ENCODE results near the gene ELMO2. TPM values are rescaled to one million over a fixed set of nuclear protein-coding genes. Genes with fewer than 3 reads are reported as not detected.

ELMO2 gene
- total and polyA plus RNA-seq, 9 of the 15 experiments (the other 6 are each of a cell fraction or from before 2014, with no cell fraction given) = 7.5 to 21.5 (median 15.9) TPM

GRCh38 chr20:46423342-46423741, 16.9 kb upstream of the ELMO2 start:
- WGBS (ENCODE audit: insufficient coverage, low coverage, missing lambda C conversion rate) = 0% methylated on average over 3 of the region's 3 CpGs
- intact Hi-C loops (cut with micrococcal nuclease) = no loop called here
- Histone ChIP-seq H3K4me1 (replicated peaks in 1 of 2; ENCODE audit: control insufficient read depth in 2 of 2, insufficient read depth in 2 of 2, low read length in 2 of 2) (no peaks in the 10 kb centered on the region), H3K27me3 (ENCODE audit: control insufficient read depth in 2 of 2, insufficient read depth in 2 of 2, low read length in 2 of 2) (peaks cover 3 to 17% of the 10 kb centered on the region in 2 experiments; a peak in 3 of 5 replicates), H4K20me1 (replicated peaks; ENCODE audit: control insufficient read depth, insufficient read depth, low read length) (no peaks in the 10 kb centered on the region), H3K9me3 (replicated peaks; ENCODE audit: control insufficient read depth, insufficient read depth, low read depth, low read length) (no peaks in the 10 kb centered on the region), H3K4me3 (no peak overlapping the region), H3K27ac (ENCODE audit: extremely low read depth, low read depth, low read length) (no peak overlapping the region; the same call in 2 of the 3 replicates), H3K36me3 (ENCODE audit: control insufficient read depth, insufficient read depth, low read length) (no peaks in the 10 kb centered on the region), H2AFZ (ENCODE audit: low read depth, low read length) (no peak overlapping the region), H3K4me2 (ENCODE audit: insufficient read depth, low read length) (no peak overlapping the region), H3K79me2 (ENCODE audit: control insufficient read depth, insufficient read depth, low read length) (no peaks in the 10 kb centered on the region), H3K9me1 (ENCODE audit: control insufficient read depth, insufficient read depth, low read length) (no peaks in the 10 kb centered on the region), H3K9ac (ENCODE audit: insufficient read depth in 1 of 2, low read depth in 2 of 2, low read length in 2 of 2) (no peak overlapping the region)
- in situ Hi-C loops (cut with MboI) = no loop called here
- no TSS peak for BruUV-seq (replicated peaks)
- FAIRE-seq (no peak), DNase-seq (ENCODE audit: extremely low read depth in 1 of 4, low spot score in 3 of 4) (no peak), ATAC-seq (peak; percentile 36; the same call in 1 of the 3 replicates)
- ChIA-PET CTCF (ENCODE audit: low intra/inter-chr PET ratio) (no interaction called here), POLR2A (interaction anchor here (0.6 to 1.5 kb wide), 4 partner anchors 10 to 266 kb away, joined by 3 to 4 read pairs (median 3); partner anchors contain the start of gene TP53RK)
- TF ChIP-seq NR2C1 (IDR thresholded peaks at IDR 0.05) (no peak), NR2C1 (tag; IDR thresholded peaks at IDR 0.05) (no peak), TFAP4 (CRISPR knock-in tag; IDR thresholded peaks at IDR 0.05; ENCODE audit: borderline replicate concordance) (no peak), GTF2A2 (tag; IDR thresholded peaks at IDR 0.05) (no peak), NELFE (IDR thresholded peaks at IDR 0.05; ENCODE audit: insufficient read depth, insufficient read length) (no peak), BCOR (IDR thresholded peaks at IDR 0.05) (no peak), CHCHD3 (CRISPR knock-in tag; IDR thresholded peaks at IDR 0.05) (no peak), TBP (optimal IDR thresholded peaks at IDR 0.05; ENCODE audit: low read depth, low read length) (no peak), IRF2 (CRISPR knock-in tag; IDR thresholded peaks at IDR 0.05) (no peak), FOXK1 (CRISPR knock-in tag; IDR thresholded peaks at IDR 0.05; ENCODE audit: borderline replicate concordance) (no peak)
- TF ChIP-seq, protein P1, sequence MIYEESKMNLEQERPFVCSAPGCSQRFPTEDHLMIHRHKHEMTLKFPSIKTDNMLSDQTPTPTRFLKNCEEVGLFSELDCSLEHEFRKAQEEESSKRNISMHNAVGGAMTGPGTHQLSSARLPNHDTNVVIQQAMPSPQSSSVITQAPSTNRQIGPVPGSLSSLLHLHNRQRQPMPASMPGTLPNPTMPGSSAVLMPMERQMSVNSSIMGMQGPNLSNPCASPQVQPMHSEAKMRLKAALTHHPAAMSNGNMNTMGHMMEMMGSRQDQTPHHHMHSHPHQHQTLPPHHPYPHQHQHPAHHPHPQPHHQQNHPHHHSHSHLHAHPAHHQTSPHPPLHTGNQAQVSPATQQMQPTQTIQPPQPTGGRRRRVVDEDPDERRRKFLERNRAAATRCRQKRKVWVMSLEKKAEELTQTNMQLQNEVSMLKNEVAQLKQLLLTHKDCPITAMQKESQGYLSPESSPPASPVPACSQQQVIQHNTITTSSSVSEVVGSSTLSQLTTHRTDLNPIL (CRISPR knock-in tag; IDR thresholded peaks at IDR 0.05) = no peak
- TF ChIP-seq, protein P2, sequence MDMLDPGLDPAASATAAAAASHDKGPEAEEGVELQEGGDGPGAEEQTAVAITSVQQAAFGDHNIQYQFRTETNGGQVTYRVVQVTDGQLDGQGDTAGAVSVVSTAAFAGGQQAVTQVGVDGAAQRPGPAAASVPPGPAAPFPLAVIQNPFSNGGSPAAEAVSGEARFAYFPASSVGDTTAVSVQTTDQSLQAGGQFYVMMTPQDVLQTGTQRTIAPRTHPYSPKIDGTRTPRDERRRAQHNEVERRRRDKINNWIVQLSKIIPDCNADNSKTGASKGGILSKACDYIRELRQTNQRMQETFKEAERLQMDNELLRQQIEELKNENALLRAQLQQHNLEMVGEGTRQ (CRISPR knock-in tag; IDR thresholded peaks at IDR 0.05) = no peak
- TF ChIP-seq, protein P3, sequence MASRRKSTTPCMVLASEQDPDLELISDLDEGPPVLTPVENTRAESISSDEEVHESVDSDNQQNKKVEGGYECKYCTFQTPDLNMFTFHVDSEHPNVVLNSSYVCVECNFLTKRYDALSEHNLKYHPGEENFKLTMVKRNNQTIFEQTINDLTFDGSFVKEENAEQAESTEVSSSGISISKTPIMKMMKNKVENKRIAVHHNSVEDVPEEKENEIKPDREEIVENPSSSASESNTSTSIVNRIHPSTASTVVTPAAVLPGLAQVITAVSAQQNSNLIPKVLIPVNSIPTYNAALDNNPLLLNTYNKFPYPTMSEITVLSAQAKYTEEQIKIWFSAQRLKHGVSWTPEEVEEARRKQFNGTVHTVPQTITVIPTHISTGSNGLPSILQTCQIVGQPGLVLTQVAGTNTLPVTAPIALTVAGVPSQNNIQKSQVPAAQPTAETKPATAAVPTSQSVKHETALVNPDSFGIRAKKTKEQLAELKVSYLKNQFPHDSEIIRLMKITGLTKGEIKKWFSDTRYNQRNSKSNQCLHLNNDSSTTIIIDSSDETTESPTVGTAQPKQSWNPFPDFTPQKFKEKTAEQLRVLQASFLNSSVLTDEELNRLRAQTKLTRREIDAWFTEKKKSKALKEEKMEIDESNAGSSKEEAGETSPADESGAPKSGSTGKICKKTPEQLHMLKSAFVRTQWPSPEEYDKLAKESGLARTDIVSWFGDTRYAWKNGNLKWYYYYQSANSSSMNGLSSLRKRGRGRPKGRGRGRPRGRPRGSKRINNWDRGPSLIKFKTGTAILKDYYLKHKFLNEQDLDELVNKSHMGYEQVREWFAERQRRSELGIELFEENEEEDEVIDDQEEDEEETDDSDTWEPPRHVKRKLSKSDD (conservative IDR thresholded peaks at IDR 0.05; ENCODE audit: low read length) = no peak
- TF ChIP-seq, protein P4, sequence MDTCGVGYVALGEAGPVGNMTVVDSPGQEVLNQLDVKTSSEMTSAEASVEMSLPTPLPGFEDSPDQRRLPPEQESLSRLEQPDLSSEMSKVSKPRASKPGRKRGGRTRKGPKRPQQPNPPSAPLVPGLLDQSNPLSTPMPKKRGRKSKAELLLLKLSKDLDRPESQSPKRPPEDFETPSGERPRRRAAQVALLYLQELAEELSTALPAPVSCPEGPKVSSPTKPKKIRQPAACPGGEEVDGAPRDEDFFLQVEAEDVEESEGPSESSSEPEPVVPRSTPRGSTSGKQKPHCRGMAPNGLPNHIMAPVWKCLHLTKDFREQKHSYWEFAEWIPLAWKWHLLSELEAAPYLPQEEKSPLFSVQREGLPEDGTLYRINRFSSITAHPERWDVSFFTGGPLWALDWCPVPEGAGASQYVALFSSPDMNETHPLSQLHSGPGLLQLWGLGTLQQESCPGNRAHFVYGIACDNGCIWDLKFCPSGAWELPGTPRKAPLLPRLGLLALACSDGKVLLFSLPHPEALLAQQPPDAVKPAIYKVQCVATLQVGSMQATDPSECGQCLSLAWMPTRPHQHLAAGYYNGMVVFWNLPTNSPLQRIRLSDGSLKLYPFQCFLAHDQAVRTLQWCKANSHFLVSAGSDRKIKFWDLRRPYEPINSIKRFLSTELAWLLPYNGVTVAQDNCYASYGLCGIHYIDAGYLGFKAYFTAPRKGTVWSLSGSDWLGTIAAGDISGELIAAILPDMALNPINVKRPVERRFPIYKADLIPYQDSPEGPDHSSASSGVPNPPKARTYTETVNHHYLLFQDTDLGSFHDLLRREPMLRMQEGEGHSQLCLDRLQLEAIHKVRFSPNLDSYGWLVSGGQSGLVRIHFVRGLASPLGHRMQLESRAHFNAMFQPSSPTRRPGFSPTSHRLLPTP (IDR thresholded peaks at IDR 0.05; ENCODE audit: borderline replicate concordance, extremely low read depth, insufficient read length) = no peak
